ENCODE results near the gene ACCSL.

The ACCSL gene

DNA sequence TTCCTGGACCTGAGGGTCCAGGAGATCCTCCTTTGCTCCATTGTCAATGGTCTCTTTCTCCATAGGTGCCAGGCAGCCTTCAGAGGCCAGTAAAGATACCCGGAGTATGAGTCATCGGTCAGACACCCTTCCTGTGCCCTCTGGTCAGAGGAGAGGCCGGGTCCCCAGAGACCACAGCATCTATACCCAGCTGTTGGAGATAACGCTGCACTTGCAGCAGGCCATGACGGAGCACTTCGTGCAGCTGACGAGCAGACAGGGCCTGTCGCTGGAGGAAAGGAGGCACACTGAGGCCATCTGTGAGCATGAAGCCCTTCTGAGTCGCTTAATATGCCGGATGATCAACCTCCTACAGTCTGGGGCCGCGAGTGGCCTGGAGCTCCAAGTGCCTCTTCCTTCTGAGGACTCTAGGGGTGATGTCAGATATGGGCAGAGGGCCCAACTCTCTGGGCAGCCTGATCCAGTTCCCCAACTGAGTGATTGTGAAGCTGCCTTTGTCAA lies at the start of gene ACCSL:
ACCSL (plus strand) TSS at position 51 of the 501 bp plus-strand sequence; CDS start at position 107, 56 bp downstream.
- H3K36me3 ChIP-seq (ENCODE audit: control insufficient read depth, low read depth, low read length), result no peaks in the 10 kb centered on the region
- no peak within 1 kb of the TSS for H3K4me3 ChIP-seq (ENCODE audit: low read length)
- no peaks in the 10 kb centered on the region for H3K27me3 ChIP-seq (ENCODE audit: control insufficient read depth, insufficient read depth, low read length)
- no peaks in the 10 kb centered on the region for H3K4me1 ChIP-seq (ENCODE audit: control insufficient read depth, low read depth, low read length)
- H3K27ac ChIP-seq (ENCODE audit: low read length), result no peak within 1 kb of the TSS
- H3K9me3 ChIP-seq (ENCODE audit: control insufficient read depth, low read depth, low read length), result no peaks in the 10 kb centered on the region
- no peak within 1 kb of the TSS for H3K9ac ChIP-seq (ENCODE audit: low read length)

DNA sequence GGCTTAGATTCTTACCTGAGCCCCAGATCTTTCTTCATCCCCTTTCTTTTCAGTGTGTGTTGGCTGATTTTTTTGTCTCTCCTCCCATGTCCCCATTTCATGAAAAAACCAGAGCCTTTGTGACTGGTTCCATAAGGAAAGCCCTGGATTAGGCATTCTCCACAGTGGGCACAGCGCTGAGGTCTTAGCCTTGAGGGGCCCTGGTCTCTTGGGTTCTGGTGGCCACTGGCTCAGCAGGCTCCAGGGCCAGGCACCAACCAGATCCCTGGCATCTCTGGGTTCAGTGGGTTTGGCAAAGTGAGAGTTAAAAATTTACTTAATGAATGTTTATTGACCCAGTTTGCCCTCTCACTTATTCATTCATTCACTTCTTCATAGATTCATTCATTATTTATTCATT lies 49.5 kb upstream of the ACCSL start:
- no peak overlapping the region for H3K9ac ChIP-seq (ENCODE audit: low read length)
- no peaks in the 10 kb centered on the region for H3K36me3 ChIP-seq (ENCODE audit: control insufficient read depth, low read depth, low read length)
- no peaks in the 10 kb centered on the region for H3K9me3 ChIP-seq (ENCODE audit: control insufficient read depth, low read depth, low read length)
- no peaks in the 10 kb centered on the region for H3K27me3 ChIP-seq (ENCODE audit: control insufficient read depth, insufficient read depth, low read length)
- no peak overlapping the region for H3K27ac ChIP-seq (ENCODE audit: low read length)
- peaks cover 5% of the 10 kb centered on the region for H3K4me1 ChIP-seq (ENCODE audit: control insufficient read depth, low read depth, low read length)
- H3K4me3 ChIP-seq (ENCODE audit: low read length), result no peak overlapping the region

DNA sequence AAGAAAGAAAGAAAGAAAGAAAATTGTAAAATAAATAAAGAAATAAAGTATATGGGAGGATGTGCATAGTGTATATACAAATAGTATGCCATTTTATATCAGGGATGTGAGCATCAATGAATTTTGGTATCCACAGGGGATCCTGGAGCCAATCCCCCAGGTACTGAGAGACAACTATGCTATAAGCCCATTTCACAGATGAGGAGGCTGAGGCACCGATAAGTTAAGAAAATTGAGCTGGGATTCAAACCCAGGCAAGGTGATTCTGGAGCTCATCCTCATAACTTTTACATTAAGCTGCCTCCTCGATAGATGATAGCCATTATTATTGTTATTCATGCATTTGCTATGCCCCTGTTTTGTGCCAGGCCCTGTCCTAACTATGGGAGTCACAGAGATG lies 47.0 kb upstream of the ACCSL start:
- Histone ChIP-seq H3K9me3 (ENCODE audit: control insufficient read depth, low read depth, low read length) (no peaks in the 10 kb centered on the region), H3K27me3 (ENCODE audit: control insufficient read depth, insufficient read depth, low read length) (no peaks in the 10 kb centered on the region), H3K36me3 (ENCODE audit: control insufficient read depth, low read depth, low read length) (no peaks in the 10 kb centered on the region)

DNA sequence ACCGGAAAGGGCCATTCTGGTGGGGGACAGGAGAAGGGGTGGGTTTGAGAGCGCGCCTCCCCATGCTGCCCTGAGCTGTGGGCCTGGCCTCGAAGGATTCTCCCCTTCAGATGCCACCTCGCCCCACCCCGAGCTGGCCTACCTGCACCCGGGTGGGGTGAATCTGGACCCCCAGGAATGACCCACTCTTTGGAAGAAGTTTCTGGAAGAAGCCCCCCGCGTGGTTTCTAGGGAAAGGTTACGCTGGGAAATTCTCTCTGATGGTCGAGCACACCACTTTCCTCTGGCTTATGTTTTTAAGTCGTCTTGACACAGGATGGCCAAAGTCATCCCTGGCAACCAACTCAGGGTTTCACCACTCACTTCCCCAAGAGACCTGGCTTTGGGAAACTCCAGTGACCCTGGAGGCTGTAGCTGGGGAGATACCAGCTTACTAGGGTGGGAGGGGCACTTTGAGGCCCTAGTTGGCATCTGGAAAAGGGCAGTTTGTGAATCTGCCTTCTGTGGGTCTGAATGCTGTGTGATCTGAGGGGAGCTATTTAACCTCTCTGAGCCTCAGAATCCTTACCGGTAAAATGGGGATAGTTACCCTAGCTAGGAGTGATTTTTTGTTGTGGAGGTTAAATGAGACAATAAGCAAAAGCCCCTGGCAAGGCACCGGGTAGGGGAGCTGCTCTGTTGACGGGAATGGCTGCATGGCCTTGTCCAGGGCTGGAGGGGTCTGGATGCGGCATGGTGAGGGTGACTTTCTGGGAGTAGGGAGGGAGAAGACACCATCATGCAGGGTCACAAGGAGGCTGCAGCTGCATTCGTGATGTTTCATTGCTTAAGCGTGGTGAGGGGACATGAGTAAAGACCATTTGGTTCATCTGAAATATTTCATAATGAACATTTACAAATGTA lies 45.3 kb upstream of the ACCSL start:
- no peaks in the 10 kb centered on the region for H3K9me3 ChIP-seq (ENCODE audit: control insufficient read depth, low read depth, low read length)
- no peaks in the 10 kb centered on the region for H3K36me3 ChIP-seq (ENCODE audit: control insufficient read depth, low read depth, low read length)
- H3K4me1 ChIP-seq (ENCODE audit: control insufficient read depth, low read depth, low read length), result peaks cover 17% of the 10 kb centered on the region
- no peak overlapping the region for H3K4me3 ChIP-seq (ENCODE audit: low read length)
- H3K9ac ChIP-seq (ENCODE audit: low read length), result no peak overlapping the region
- H3K27me3 ChIP-seq (ENCODE audit: control insufficient read depth, insufficient read depth, low read length), result no peaks in the 10 kb centered on the region
- H3K27ac ChIP-seq (ENCODE audit: low read length), result no peak overlapping the region

More for the DNA sequence above, 47.0 kb upstream of the ACCSL start:
- no peak overlapping the region for H3K4me3 ChIP-seq (ENCODE audit: low read length)
- peaks cover 17% of the 10 kb centered on the region for H3K4me1 ChIP-seq (ENCODE audit: control insufficient read depth, low read depth, low read length)
- H3K27ac ChIP-seq (ENCODE audit: low read length), result no peak overlapping the region
- no peak overlapping the region for H3K9ac ChIP-seq (ENCODE audit: low read length)

DNA sequence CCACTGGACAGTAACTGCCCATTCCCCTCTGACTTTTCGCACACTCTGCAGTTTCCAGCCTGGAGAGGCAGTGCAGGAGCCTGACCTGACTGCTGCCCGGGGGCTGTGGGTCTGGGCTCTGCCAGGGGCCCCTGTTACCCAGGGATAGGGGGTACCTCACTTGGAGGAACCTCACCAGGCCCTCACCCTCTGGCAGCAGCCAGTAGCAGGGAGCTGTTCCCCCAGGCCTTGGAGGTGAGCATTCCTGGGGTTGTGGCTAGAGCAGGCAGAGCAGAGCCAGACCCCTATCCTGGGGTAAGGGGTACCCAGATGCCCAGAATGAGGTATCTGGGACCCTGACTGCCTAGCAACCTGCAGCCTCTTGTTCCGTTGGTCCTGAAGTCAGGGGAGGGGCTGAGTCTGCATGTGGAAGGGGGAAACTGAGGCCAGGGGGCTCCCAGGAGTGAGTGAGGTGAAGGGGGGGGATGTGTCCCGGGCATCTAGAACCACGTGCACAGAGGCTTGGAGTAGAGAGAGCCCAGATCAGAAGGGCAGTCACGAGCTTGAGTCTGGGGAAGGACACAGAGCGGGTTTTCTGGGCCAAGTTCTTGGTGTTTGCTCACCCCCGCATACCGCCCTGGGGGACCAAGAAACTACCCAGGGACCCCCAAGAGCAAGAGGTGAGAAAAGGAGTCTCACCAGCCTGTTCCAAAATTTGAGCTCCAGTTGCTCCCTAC lies 43.9 kb upstream of the ACCSL start:
- H3K9me3 ChIP-seq (ENCODE audit: control insufficient read depth, low read depth, low read length), result no peaks in the 10 kb centered on the region
- H3K4me1 ChIP-seq (ENCODE audit: control insufficient read depth, low read depth, low read length), result peaks cover 17% of the 10 kb centered on the region
- no peaks in the 10 kb centered on the region for H3K36me3 ChIP-seq (ENCODE audit: control insufficient read depth, low read depth, low read length)
- H3K4me3 ChIP-seq (ENCODE audit: low read length), result no peak overlapping the region
- no peaks in the 10 kb centered on the region for H3K27me3 ChIP-seq (ENCODE audit: control insufficient read depth, insufficient read depth, low read length)
- no peak overlapping the region for H3K9ac ChIP-seq (ENCODE audit: low read length)
- no peak overlapping the region for H3K27ac ChIP-seq (ENCODE audit: low read length)

DNA sequence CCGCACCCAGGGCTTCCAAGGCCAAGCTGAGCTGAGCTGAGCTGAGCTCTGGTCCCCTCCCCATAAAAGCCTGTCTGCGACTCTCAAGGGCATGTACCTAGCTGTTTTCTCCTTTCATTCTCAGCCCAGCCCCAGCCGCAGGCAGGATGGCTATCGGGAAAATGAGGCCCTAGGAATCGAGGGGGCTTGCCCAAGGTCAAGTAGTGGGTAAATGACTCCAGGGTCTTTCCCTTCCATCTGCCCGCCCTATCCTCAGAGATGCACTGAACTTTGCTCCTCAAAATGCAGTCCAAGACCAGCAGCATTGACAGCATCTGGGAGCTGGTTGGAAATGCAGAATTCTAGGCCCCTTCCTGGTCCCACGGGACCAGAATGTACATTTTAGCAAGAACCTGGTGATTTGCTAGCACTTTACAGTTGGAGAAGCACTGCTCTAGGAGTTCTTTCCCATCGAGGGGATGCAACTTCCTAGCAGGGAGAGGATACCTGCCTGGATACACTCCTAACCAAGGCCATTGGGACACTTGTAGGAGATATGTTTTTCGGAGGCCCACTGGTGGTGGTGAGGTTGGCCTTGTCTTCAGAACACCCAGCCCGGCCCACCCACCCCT lies 43.2 kb upstream of the ACCSL start:
- Histone ChIP-seq H3K27ac (ENCODE audit: low read length) (no peak overlapping the region), H3K4me3 (ENCODE audit: low read length) (no peak overlapping the region), H3K9me3 (ENCODE audit: control insufficient read depth, low read depth, low read length) (no peaks in the 10 kb centered on the region), H3K9ac (ENCODE audit: low read length) (no peak overlapping the region), H3K4me1 (ENCODE audit: control insufficient read depth, low read depth, low read length) (peaks cover 17% of the 10 kb centered on the region), H3K36me3 (ENCODE audit: control insufficient read depth, low read depth, low read length) (no peaks in the 10 kb centered on the region), H3K27me3 (ENCODE audit: control insufficient read depth, insufficient read depth, low read length) (no peaks in the 10 kb centered on the region)

DNA sequence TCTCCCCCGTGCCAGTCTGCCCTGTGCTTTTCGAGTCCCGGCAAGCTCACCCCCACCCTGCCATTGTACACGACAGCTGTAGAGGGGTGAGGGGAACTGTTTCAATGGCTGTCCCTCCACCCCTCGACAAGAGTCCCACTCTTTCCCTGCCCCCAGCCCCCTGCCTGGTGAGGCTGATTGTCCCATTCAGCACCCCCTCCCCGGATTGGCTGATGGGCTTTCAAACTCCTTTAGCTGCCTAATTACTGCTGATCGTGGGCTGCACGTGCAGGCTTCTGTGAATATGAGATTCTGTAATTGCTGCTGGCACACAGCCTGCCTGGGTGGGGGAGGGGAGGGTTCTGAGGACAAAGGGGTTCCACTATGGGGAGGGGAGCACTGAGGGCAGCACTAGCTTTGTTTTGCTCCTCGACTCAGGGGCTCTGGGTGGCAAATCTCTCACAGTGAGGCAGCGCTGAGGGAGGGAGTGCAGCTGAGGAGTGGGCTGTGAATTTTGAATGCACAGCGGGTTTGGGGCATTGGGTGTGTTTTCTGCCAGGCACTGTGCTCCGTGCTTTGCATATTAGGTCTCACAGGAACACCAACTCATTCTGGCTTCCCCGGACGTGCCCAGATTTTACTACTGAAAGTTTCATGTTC lies 42.6 kb upstream of the ACCSL start:
- Histone ChIP-seq H3K36me3 (ENCODE audit: control insufficient read depth, low read depth, low read length) (no peaks in the 10 kb centered on the region), H3K4me3 (ENCODE audit: low read length) (no peak overlapping the region), H3K27me3 (ENCODE audit: control insufficient read depth, insufficient read depth, low read length) (no peaks in the 10 kb centered on the region), H3K9ac (ENCODE audit: low read length) (no peak overlapping the region), H3K27ac (ENCODE audit: low read length) (no peak overlapping the region), H3K4me1 (ENCODE audit: control insufficient read depth, low read depth, low read length) (peaks cover 17% of the 10 kb centered on the region), H3K9me3 (ENCODE audit: control insufficient read depth, low read depth, low read length) (no peaks in the 10 kb centered on the region)

DNA sequence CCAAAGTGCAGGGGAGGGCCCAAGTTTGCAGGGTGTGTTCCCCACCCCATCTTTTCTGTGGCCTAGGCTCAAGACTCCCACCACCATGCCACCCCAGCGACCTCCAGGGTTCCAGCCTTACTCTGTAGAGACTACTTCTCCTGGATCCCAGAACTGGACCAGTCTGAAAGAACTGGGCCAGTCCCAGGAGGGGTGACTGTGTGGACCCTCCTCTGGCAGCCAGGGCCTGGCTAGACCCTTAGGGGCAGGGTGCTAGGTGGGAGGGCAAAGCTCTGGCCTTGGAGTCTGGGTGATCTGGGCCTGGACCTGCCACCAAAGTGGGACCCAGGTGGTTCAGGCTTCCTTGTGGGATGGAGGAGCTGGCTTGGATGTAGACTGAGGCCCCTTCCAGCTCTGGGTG lies 41.8 kb upstream of the ACCSL start:
- Histone ChIP-seq H3K9ac (ENCODE audit: low read length) (no peak overlapping the region), H3K4me3 (ENCODE audit: low read length) (no peak overlapping the region), H3K36me3 (ENCODE audit: control insufficient read depth, low read depth, low read length) (no peaks in the 10 kb centered on the region), H3K27ac (ENCODE audit: low read length) (no peak overlapping the region), H3K9me3 (ENCODE audit: control insufficient read depth, low read depth, low read length) (no peaks in the 10 kb centered on the region), H3K27me3 (ENCODE audit: control insufficient read depth, insufficient read depth, low read length) (no peaks in the 10 kb centered on the region), H3K4me1 (ENCODE audit: control insufficient read depth, low read depth, low read length) (peaks cover 17% of the 10 kb centered on the region)

DNA sequence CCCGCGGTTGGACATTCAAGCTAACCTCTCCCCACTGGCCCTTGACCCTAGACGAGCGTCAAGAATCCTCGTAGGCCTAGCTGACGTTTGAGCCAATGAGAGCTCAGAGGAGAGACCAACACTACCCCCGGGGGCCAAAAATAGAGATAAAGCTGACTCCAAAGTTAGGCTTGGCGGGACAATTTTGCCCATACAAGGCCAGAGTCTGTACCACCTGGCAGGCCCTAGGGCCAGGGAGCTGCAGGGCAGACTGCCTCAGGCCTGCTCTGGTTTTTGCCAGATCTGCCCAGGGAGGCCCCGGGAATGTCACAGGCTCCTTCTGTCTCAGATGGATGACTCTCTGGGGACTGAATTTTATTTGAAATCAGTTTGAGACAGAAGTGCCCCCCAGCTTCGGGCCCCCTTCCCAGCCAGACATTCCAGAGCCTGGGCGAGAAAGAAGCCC lies 40.8 kb upstream of the ACCSL start:
- no peaks in the 10 kb centered on the region for H3K27me3 ChIP-seq (ENCODE audit: control insufficient read depth, insufficient read depth, low read length)
- peaks cover 14% of the 10 kb centered on the region for H3K4me1 ChIP-seq (ENCODE audit: control insufficient read depth, low read depth, low read length)
- H3K36me3 ChIP-seq (ENCODE audit: control insufficient read depth, low read depth, low read length), result no peaks in the 10 kb centered on the region
- H3K9me3 ChIP-seq (ENCODE audit: control insufficient read depth, low read depth, low read length), result no peaks in the 10 kb centered on the region
- no peak overlapping the region for H3K9ac ChIP-seq (ENCODE audit: low read length)
- no peak overlapping the region for H3K27ac ChIP-seq (ENCODE audit: low read length)
- no peak overlapping the region for H3K4me3 ChIP-seq (ENCODE audit: low read length)

DNA sequence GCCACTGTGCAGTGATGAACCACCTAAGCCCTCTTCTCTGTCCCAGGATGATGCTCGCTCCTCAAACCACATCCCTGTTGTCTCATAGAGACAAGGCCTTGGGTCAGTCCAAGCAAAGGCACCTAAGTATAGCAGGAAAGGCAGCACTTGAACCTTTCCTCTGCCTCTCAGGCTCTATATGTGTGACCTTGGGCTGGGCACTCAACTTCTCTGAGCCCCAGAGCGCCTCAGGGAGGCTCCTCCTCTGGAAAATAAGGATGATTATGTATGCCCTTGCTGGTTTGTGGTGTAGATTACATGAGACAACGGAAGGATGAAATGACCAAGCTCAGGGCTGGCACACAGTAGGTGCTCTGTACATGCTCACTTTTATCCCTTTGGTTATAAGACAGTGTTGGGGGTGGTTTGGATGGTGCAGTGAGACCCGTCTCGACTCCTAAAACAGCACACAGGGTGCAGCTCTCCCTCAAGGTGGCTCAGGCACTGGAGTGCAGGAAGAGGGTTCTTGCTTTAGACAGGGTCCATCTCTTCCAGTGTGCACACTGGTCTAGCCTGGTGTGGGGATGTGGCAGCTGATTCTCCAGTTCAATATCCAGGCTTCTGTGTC lies 40.2 kb upstream of the ACCSL start:
- no peaks in the 10 kb centered on the region for H3K27me3 ChIP-seq (ENCODE audit: control insufficient read depth, insufficient read depth, low read length)
- no peak overlapping the region for H3K9ac ChIP-seq (ENCODE audit: low read length)
- H3K27ac ChIP-seq (ENCODE audit: low read length), result no peak overlapping the region
- no peak overlapping the region for H3K4me3 ChIP-seq (ENCODE audit: low read length)
- peaks cover 12% of the 10 kb centered on the region for H3K4me1 ChIP-seq (ENCODE audit: control insufficient read depth, low read depth, low read length)
- no peaks in the 10 kb centered on the region for H3K9me3 ChIP-seq (ENCODE audit: control insufficient read depth, low read depth, low read length)
- H3K36me3 ChIP-seq (ENCODE audit: control insufficient read depth, low read depth, low read length), result no peaks in the 10 kb centered on the region

DNA sequence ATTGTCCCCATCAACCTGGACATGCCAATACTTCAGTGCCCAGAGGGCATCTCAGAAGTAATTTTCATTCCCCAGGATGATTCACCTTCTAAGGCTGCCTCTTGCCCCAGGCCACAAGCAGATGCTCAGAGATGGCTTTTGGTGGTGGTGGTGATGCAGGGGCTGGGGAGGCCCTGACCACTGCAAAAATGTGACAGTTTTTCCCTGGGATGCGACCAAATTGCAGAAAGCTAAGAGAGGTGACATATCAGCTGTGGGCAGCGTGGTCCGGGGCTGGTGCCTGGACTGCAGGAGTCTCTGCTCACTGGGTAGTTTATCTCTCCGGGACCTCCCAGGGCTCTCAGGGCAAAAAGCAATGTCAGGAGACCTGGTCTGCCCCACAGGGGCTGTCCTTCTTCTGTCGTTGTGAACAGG lies 39.7 kb upstream of the ACCSL start:
- H3K4me3 ChIP-seq (ENCODE audit: low read length), result no peak overlapping the region
- no peaks in the 10 kb centered on the region for H3K36me3 ChIP-seq (ENCODE audit: control insufficient read depth, low read depth, low read length)
- H3K9me3 ChIP-seq (ENCODE audit: control insufficient read depth, low read depth, low read length), result no peaks in the 10 kb centered on the region
- no peaks in the 10 kb centered on the region for H3K27me3 ChIP-seq (ENCODE audit: control insufficient read depth, insufficient read depth, low read length)
- H3K9ac ChIP-seq (ENCODE audit: low read length), result no peak overlapping the region
- H3K4me1 ChIP-seq (ENCODE audit: control insufficient read depth, low read depth, low read length), result peaks cover 12% of the 10 kb centered on the region
- no peak overlapping the region for H3K27ac ChIP-seq (ENCODE audit: low read length)

All from iPS-18a (cell line).